HL-60 (cell line): ENCODE results near the gene SH3RF3.

Experiments
- DNase-seq, 2 experiments: peaks; one replicate each; pipeline ENCODE4 v3.0.0-alpha.2; 2010 to 2020; ENCODE audit warnings: low read depth in 1 of 2, low spot score in 1 of 2
- H3K27ac ChIP-seq: fragments of 250-450 bp; sonication (Bioruptor Pico); replicated peaks from 2 replicates; pipeline ENCODE4 v1.5.1; 2020; ENCODE audit warnings: mild to moderate bottlenecking, moderate library complexity
- H3K27me3 ChIP-seq: fragments of 250-450 bp; sonication (Bioruptor Pico); 2 replicates; pipeline ENCODE4 v1.5.1; 2021; ENCODE audit warnings: mild to moderate bottlenecking, moderate library complexity; ENCODE audit not compliant: insufficient read depth, poor library complexity, severe bottlenecking
- H3K4me3 ChIP-seq: replicated peaks from 2 replicates; pipeline ENCODE4 v1.5.1; 2011; ENCODE audit warnings: mild to moderate bottlenecking, control low read depth, low read length; ENCODE audit not compliant: insufficient read depth
- GABPA ChIP-seq: IDR thresholded peaks from 2 replicates; pipeline ENCODE4 v1.6.1; 2012; ENCODE audit warnings: low read depth
- POLR2AphosphoS5 ChIP-seq: IDR thresholded peaks from 2 replicates; pipeline ENCODE4 v1.6.1; 2012; ENCODE audit warnings: low read depth
- REST ChIP-seq: IDR thresholded peaks from 2 replicates; pipeline ENCODE4 v1.6.1; 2012; ENCODE audit warnings: low read depth; ENCODE audit not compliant: insufficient replicate concordance
- SPI1 ChIP-seq: IDR thresholded peaks from 2 replicates; pipeline ENCODE4 v1.6.1; 2012; ENCODE audit warnings: low read depth, mild to moderate bottlenecking, borderline replicate concordance
- TF ChIP-seq, protein P1 (sequence below): IDR thresholded peaks from one replicate; pipeline ENCODE4 v1.5.1; 2011; ENCODE audit warnings: low read length, control low read depth, inconsistent platforms; ENCODE audit not compliant: insufficient read depth

Gene SH3RF3

DNA sequence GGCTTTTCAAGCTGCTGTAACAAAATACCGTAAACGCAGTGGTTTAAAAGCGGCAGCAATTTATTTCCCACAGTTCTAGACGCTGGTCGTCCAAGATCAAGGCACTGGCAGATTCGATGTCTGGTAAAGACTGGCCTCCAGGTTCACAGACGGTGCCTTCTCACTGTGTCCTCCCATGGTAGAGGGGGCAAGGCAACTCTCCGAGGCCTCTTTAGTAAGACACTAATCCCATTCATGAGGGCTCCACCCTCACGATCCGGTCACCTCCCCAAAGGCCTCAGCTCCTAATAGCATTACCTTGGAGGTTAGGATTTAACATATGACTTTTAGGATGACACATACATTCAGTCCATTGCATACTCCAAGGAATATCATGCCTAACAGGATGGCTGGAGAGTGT lies 117.2 kb downstream of the SH3RF3 start:
- no peak for DNase-seq
- Histone ChIP-seq H3K27ac (no peak overlapping the region), H3K27me3 (no peaks in the 10 kb centered on the region), H3K4me3 (no peak overlapping the region)
- TF ChIP-seq, protein P1, sequence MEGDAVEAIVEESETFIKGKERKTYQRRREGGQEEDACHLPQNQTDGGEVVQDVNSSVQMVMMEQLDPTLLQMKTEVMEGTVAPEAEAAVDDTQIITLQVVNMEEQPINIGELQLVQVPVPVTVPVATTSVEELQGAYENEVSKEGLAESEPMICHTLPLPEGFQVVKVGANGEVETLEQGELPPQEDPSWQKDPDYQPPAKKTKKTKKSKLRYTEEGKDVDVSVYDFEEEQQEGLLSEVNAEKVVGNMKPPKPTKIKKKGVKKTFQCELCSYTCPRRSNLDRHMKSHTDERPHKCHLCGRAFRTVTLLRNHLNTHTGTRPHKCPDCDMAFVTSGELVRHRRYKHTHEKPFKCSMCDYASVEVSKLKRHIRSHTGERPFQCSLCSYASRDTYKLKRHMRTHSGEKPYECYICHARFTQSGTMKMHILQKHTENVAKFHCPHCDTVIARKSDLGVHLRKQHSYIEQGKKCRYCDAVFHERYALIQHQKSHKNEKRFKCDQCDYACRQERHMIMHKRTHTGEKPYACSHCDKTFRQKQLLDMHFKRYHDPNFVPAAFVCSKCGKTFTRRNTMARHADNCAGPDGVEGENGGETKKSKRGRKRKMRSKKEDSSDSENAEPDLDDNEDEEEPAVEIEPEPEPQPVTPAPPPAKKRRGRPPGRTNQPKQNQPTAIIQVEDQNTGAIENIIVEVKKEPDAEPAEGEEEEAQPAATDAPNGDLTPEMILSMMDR, result no peak
- TF ChIP-seq REST, result no peak
- TF ChIP-seq SPI1, result no peak
- no peak for TF ChIP-seq POLR2AphosphoS5
- no peak for TF ChIP-seq GABPA

DNA sequence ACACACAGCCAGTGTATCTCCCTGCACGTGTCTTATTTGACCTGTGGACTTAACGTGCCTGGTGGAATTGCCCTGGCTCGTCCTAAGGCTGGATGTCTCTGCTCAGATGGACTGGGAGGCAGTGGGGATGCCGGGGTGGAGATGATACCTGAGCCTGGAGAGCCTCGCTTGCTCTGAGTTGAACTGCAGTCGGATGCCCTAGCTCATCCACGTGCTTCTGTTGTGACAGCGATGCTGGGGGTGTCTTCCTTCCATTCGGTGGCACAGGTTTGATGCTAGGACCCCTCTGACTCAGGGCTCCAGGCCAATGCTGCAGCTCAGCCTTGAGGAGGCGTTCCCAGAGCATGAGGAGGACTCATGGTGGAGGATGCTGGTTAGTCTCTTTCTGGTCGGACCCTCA lies 117.6 kb downstream of the SH3RF3 start:
- Histone ChIP-seq H3K27me3 (no peaks in the 10 kb centered on the region), H3K27ac (no peak overlapping the region), H3K4me3 (no peak overlapping the region)
- DNase-seq, result no peak
- TF ChIP-seq POLR2AphosphoS5, result no peak
- TF ChIP-seq SPI1, result no peak
- TF ChIP-seq GABPA, result no peak
- TF ChIP-seq REST, result no peak

- no peak for DNase-seq
- no peak overlapping the region for H3K4me3 ChIP-seq
- H3K27me3 ChIP-seq, result no peaks in the 10 kb centered on the region
- no peak overlapping the region for H3K27ac ChIP-seq
- TF ChIP-seq SPI1 (no peak), POLR2AphosphoS5 (no peak), GABPA (no peak), REST (no peak)
- TF ChIP-seq, protein P1, result no peak
Measured at GRCh38 chr2:109247340-109247739, 118.3 kb downstream of the SH3RF3 start.

DNA sequence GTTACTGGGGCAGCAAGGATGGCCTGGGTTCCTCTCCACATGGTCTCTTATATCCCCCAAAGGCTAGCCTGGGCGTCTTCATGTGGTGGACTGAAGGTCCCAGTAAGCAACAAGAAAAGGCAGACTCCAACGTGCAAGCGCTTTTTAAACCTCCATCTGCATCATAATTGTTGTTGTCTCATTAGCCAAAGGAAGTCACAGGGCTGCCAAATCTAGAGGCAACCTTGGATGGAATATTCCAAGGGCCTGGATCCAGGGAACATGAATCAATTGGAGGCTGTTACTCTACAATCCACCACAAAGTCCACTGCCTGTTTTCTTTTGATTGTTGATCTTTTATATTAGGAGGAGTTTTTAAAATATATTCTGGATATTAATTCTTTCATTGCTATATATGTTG lies 118.8 kb downstream of the SH3RF3 start:
- H3K4me3 ChIP-seq, result no peak overlapping the region
- no peak overlapping the region for H3K27ac ChIP-seq
- DNase-seq, result no peak
- no peaks in the 10 kb centered on the region for H3K27me3 ChIP-seq
- TF ChIP-seq POLR2AphosphoS5, result no peak
- no peak for TF ChIP-seq SPI1
- no peak for TF ChIP-seq GABPA
- no peak for TF ChIP-seq REST
